DND-41 (cell line): ENCODE data around the gene DNAJC7.

Source experiments
- ATAC-seq: fragments of 200-7000 bp; cut with Tn5 transposase; 3 replicates; pipeline ENCODE4 v1.9.1; 2021; ENCODE audit warnings: low read depth; ENCODE audit not compliant: insufficient read depth
- DNase-seq: peaks from one replicate; pipeline ENCODE4 v3.0.0-alpha.2; 2020
- H2AFZ ChIP-seq: 2 replicates; pipeline ENCODE4 v1.6.0; 2012; ENCODE audit warnings: low read depth, low read length
- H3K27ac ChIP-seq: 2 replicates; pipeline ENCODE4 v1.5.1; 2012; ENCODE audit warnings: low read length, inconsistent platforms
- H3K27me3 ChIP-seq: fragments of 200-600 bp; sonication (generic); 2 replicates; pipeline ENCODE4 v1.6.0; 2012; ENCODE audit warnings: low read length, mild to moderate bottlenecking, inconsistent platforms; ENCODE audit not compliant: insufficient read depth, poor library complexity
- H3K36me3 ChIP-seq: 2 replicates; pipeline ENCODE4 v1.5.1; 2012; ENCODE audit warnings: low read length, inconsistent platforms; ENCODE audit not compliant: insufficient read depth
- H3K4me1 ChIP-seq: 2 replicates; pipeline ENCODE4 v1.5.1; 2012; ENCODE audit warnings: mild to moderate bottlenecking, low read length; ENCODE audit not compliant: insufficient read depth
- H3K4me2 ChIP-seq: 2 replicates; pipeline ENCODE4 v1.6.0; 2012; ENCODE audit warnings: mild to moderate bottlenecking, moderate library complexity, low read length, inconsistent platforms; ENCODE audit not compliant: insufficient read depth
- H3K4me3 ChIP-seq, 2 experiments: fragments of 200-600 bp in 1 of 2; shearing (Covaris generic) in 1 of 2; 2 replicates each; pipeline ENCODE4 v1.5.1; 2012 to 2016; ENCODE audit warnings: inconsistent platforms in 2 of 2, low read length in 2 of 2, mild to moderate bottlenecking in 2 of 2, low read depth in 1 of 2, moderate library complexity in 1 of 2
- H3K79me2 ChIP-seq: 2 replicates; pipeline ENCODE4 v1.6.0; 2012; ENCODE audit warnings: low read length, inconsistent platforms; ENCODE audit not compliant: insufficient read depth
- H3K9ac ChIP-seq: 2 replicates; pipeline ENCODE4 v1.6.0; 2012; ENCODE audit warnings: low read depth, mild to moderate bottlenecking, inconsistent platforms, low read length, moderate library complexity
- H3K9me3 ChIP-seq: 2 replicates; pipeline ENCODE4 v1.5.1; 2012; ENCODE audit warnings: low read length, moderate library complexity, mild to moderate bottlenecking, inconsistent platforms; ENCODE audit not compliant: insufficient read depth, severe bottlenecking
- H4K20me1 ChIP-seq: 2 replicates; pipeline ENCODE4 v1.6.0; 2012; ENCODE audit warnings: low read length; ENCODE audit not compliant: insufficient read depth
- CTCF ChIP-seq: IDR thresholded peaks from 2 replicates; pipeline ENCODE4 v1.5.1; 2012; ENCODE audit warnings: borderline replicate concordance, low read length, moderate library complexity, mild to moderate bottlenecking; ENCODE audit not compliant: poor library complexity, severe bottlenecking; ENCODE audit errors: extremely low read depth
- EZH2 ChIP-seq: IDR thresholded peaks from 3 replicates; pipeline ENCODE4 v1.6.1; 2012; ENCODE audit warnings: borderline replicate concordance, low read depth, mild to moderate bottlenecking, moderate library complexity, low read length, inconsistent platforms; ENCODE audit not compliant: severe bottlenecking

Gene DNAJC7

GRCh38 chr17:42056635-42057034 is 39.4 kb upstream of the DNAJC7 start:
- Histone ChIP-seq H4K20me1 (0 out of 2 replicates have a peak, but pooled peaks cover 3% of the 10 kb centered on the region), H3K4me3 (no peak overlapping the region), H2AFZ (no peak overlapping the region), H3K79me2 (no peaks in the 10 kb centered on the region), H3K36me3 (no peaks in the 10 kb centered on the region), H3K27me3 (peaks cover 9% of the 10 kb centered on the region), H3K4me1 (peaks cover 6% of the 10 kb centered on the region; the same call in 1 of the 2 replicates), H3K9ac (no peak overlapping the region), H3K27ac (no peak overlapping the region), H3K4me2 (no peak overlapping the region), H3K9me3 (no peaks in the 10 kb centered on the region)
- TF ChIP-seq EZH2 (no peak), CTCF (no peak)
- DNase-seq (no peak), ATAC-seq (no peak)

GRCh38 chr17:42055496-42055895 is 38.3 kb upstream of the DNAJC7 start:
- no peak for ATAC-seq
- no peak overlapping the region for H2AFZ ChIP-seq
- no peak overlapping the region for H3K27ac ChIP-seq
- no peak for DNase-seq
- 0 out of 2 replicates have a peak, but pooled peaks cover 3% of the 10 kb centered on the region for H4K20me1 ChIP-seq
- peaks cover 12% of the 10 kb centered on the region for H3K27me3 ChIP-seq
- no peaks in the 10 kb centered on the region for H3K36me3 ChIP-seq
- H3K4me3 ChIP-seq = no peak overlapping the region
- peaks cover 6% of the 10 kb centered on the region; the same call in 1 of the 2 replicates for H3K4me1 ChIP-seq
- no peak overlapping the region for H3K9ac ChIP-seq
- H3K9me3 ChIP-seq = no peaks in the 10 kb centered on the region
- H3K4me2 ChIP-seq = no peak overlapping the region
- H3K79me2 ChIP-seq = no peaks in the 10 kb centered on the region
- TF ChIP-seq CTCF = no peak

GRCh38 chr17:42055027-42055426 is 37.8 kb upstream of the DNAJC7 start:
- DNase-seq (no peak), ATAC-seq (no peak)
- Histone ChIP-seq H2AFZ (no peak overlapping the region), H3K27ac (no peak overlapping the region), H3K4me2 (no peak overlapping the region), H3K27me3 (peaks cover 13% of the 10 kb centered on the region), H3K36me3 (no peaks in the 10 kb centered on the region), H3K79me2 (no peaks in the 10 kb centered on the region), H3K4me1 (peaks cover 4% of the 10 kb centered on the region; the same call in 1 of the 2 replicates), H3K9me3 (no peaks in the 10 kb centered on the region), H3K9ac (no peak overlapping the region), H4K20me1 (0 out of 2 replicates have a peak, but pooled peaks cover 3% of the 10 kb centered on the region), H3K4me3 (no peak overlapping the region)
- no peak for TF ChIP-seq EZH2
- TF ChIP-seq CTCF = no peak
